Thyroid gland (tissue), 4 donors: ENCODE measurements around the gene APOOL. TPM values are rescaled to one million over a fixed set of nuclear protein-coding genes. Genes with fewer than 3 reads are reported as not detected.

Source experiments
- DNase-seq, 2 donors: peaks; one replicate each; pipeline ENCODE4 v3.0.0-alpha.2; 2019
- H3K27ac ChIP-seq, 3 donors: fragments of 200-600 bp; sonication (generic); 1 replicate in 2 of 3; 2 replicates in 1 of 3; pipeline ENCODE4 v1.5.1; 2016 to 2019; ENCODE audit warnings: mild to moderate bottlenecking in 1 of 3, moderate library complexity in 1 of 3
- H3K27me3 ChIP-seq: fragments of 200-600 bp; sonication (generic); one replicate; pipeline ENCODE4 v1.5.1; 2019
- H3K36me3 ChIP-seq, 2 donors: fragments of 200-600 bp; sonication (generic); one replicate each; pipeline ENCODE4 v1.5.1; 2016 to 2019
- H3K4me1 ChIP-seq, 2 donors: fragments of 200-600 bp; sonication (generic); one replicate each; pipeline ENCODE4 v1.5.1; 2017 to 2019
- H3K4me3 ChIP-seq, 3 donors: fragments of 200-600 bp; sonication (generic); replicated peaks in 1 of 3; 1 replicate in 2 of 3; 2 replicates in 1 of 3; pipeline ENCODE4 v1.5.1; 2016; ENCODE audit warnings: mild to moderate bottlenecking in 1 of 3
- H3K9me3 ChIP-seq: fragments of 200-600 bp; sonication (generic); one replicate; pipeline ENCODE4 v1.5.1; 2017
- POLR2A ChIP-seq, 2 donors: fragments of 450-650 bp; IDR thresholded peaks; one replicate each; pipeline ENCODE4 v1.6.1; 2017; ENCODE audit warnings: antibody characterized with exemption in 2 of 2, mild to moderate bottlenecking in 2 of 2, moderate library complexity in 1 of 2
- WGBS, 2 donors: methylation state at CpG; one replicate each; pipeline ENCODE4 v1.1.5; 2017; 5-methylcytosine and 5-hydroxymethylcytosine counted together
- intact Hi-C: fragments of 100-400 bp; cut with DNase I; formaldehyde crosslinking; loops from one replicate; pipeline ENCODE4 v1.15.1; 2023
- total RNA-seq, 4 donors: library from RNA; depleted of rRNA; stranded (reverse); fragments of >200 nt; gene quantifications; one replicate each; pipeline ENCODE4 v1.2.3, GENCODE V29; 2016
- TF ChIP-seq, protein P1 (sequence below), 6 experiments: fragments of 200-600 bp in 3 of 6; fragments of 450-650 bp in 3 of 6; sonication (generic) in 3 of 6; IDR thresholded peaks; one replicate each; pipeline ENCODE4 v1.5.1; 2016 to 2019; ENCODE audit warnings: antibody characterized with exemption in 6 of 6, mild to moderate bottlenecking in 2 of 6, inconsistent platforms in 1 of 6, moderate library complexity in 1 of 6

The APOOL gene
- total RNA-seq, 4 donors from 2014 or later = 13.4 to 21.6 (median 16.2) TPM

DNA sequence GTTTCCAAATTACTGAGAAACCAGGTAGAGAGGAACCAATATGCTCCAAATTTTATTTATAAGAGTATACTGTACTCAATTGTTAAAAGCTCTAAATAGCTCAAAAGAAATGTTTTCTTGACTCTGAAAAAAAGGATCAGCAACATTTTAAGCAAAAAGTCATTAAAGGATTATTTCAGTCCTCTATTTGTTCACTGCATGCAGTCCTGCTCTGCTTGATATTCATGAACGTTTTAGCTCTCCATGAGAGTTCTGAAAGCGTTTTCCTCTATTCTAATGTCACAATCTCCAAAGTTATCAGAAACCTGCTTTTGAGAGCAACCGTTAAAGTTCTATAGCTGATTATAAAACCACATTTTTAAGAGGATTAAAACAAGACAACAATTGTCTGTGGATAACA lies 110.5 kb downstream of the APOOL start:
- intact Hi-C loops = no loop called here
- Histone ChIP-seq H3K4me1 (peaks cover 0 to 4% of the 10 kb centered on the region in 2 donors), H3K27ac (no peak overlapping the region), H3K9me3 (no peaks in the 10 kb centered on the region), H3K36me3 (no peaks in the 10 kb centered on the region), H3K4me3 (no peak overlapping the region), H3K27me3 (no peaks in the 10 kb centered on the region)
- DNase-seq = no peak
- TF ChIP-seq POLR2A (IDR thresholded peaks at IDR 0.05) = no peak
- TF ChIP-seq, protein P1, sequence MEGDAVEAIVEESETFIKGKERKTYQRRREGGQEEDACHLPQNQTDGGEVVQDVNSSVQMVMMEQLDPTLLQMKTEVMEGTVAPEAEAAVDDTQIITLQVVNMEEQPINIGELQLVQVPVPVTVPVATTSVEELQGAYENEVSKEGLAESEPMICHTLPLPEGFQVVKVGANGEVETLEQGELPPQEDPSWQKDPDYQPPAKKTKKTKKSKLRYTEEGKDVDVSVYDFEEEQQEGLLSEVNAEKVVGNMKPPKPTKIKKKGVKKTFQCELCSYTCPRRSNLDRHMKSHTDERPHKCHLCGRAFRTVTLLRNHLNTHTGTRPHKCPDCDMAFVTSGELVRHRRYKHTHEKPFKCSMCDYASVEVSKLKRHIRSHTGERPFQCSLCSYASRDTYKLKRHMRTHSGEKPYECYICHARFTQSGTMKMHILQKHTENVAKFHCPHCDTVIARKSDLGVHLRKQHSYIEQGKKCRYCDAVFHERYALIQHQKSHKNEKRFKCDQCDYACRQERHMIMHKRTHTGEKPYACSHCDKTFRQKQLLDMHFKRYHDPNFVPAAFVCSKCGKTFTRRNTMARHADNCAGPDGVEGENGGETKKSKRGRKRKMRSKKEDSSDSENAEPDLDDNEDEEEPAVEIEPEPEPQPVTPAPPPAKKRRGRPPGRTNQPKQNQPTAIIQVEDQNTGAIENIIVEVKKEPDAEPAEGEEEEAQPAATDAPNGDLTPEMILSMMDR (IDR thresholded peaks at IDR 0.05) = no peak
- 90 to 94% methylated on average over 3 of the region's 3 CpGs for WGBS, 2 donors

DNA sequence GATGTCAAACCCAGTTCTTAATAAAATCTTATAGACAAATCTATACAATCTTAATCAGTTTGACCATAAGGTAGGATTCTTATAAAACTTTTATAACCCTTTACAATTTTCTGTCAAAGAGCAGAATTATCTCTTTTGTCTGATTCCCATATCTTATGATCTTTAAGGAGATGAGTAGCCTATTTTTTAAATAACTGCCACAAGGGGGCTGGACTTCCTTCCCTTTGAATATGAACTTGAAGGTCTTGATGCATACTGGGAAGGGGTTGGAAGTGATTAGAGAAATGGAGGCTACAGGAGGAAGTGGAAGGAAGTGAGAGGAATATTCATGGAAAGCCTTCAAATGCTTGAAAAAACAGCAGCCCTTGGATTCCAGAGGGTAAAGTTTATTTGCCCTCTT lies 111.1 kb downstream of the APOOL start:
- H3K9me3 ChIP-seq = no peaks in the 10 kb centered on the region
- TF ChIP-seq, protein P1 (IDR thresholded peaks at IDR 0.05) = no peak
- no peak for TF ChIP-seq POLR2A (IDR thresholded peaks at IDR 0.05)
- no peak for DNase-seq
- H3K27ac ChIP-seq = no peak overlapping the region
- no peaks in the 10 kb centered on the region for H3K36me3 ChIP-seq
- no peaks in the 10 kb centered on the region for H3K27me3 ChIP-seq
- no peak overlapping the region for H3K4me3 ChIP-seq
- intact Hi-C loops = no loop called here
- H3K4me1 ChIP-seq = peaks cover 0 to 4% of the 10 kb centered on the region in 2 donors

DNA sequence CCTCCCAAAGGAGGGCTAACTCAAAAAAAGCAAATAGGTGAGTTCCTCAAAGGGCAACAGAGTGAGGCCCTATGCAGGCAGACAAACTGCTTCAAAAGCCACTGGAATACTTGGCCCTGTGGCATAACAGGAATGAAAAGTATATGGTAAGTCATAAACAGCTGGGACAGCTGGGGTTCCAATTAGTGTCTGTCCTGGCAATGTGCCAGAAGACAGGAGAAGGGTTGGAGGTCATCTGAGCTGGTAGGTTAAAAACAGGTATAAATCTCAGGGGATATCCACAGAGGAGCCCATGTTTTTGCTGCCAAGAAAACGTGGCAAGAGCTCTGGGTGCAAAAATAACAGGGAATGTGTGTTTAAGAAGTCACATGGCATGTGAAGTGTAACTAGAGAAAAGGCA lies 111.6 kb downstream of the APOOL start:
- H3K27ac ChIP-seq = no peak overlapping the region
- peaks cover 0 to 4% of the 10 kb centered on the region in 2 donors for H3K4me1 ChIP-seq
- TF ChIP-seq, protein P1 (IDR thresholded peaks at IDR 0.05) = no peak
- no peak for TF ChIP-seq POLR2A (IDR thresholded peaks at IDR 0.05)
- intact Hi-C loops = no loop called here
- H3K4me3 ChIP-seq = no peak overlapping the region
- no peaks in the 10 kb centered on the region for H3K36me3 ChIP-seq
- 13 to 33% methylated on average over 1 of the region's 1 CpG for WGBS, 2 donors
- H3K27me3 ChIP-seq = no peaks in the 10 kb centered on the region
- DNase-seq = no peak
- no peaks in the 10 kb centered on the region for H3K9me3 ChIP-seq

DNA sequence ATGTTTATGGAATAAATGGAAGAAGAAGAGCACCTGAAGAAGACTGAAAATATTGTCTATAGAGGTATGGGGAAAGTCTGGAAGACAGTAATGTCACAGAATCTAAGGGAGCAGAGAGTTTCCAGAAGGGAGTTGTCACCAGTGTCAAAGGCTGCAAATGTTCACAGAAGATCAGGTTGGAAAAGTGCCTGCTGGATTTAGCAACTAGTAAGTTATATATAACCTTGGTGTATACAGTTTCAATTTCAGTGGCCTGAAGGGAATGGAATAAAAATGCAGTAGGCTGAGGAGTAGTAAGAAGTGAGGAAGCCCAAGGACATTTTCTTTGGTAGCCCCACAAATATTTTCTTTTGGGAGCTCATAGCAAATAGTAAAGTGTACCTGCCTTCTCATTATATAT lies 132.7 kb downstream of the APOOL start:
- H3K4me3 ChIP-seq = no peak overlapping the region
- no peak overlapping the region for H3K27ac ChIP-seq
- H3K36me3 ChIP-seq = no peaks in the 10 kb centered on the region
- no peak for TF ChIP-seq POLR2A (IDR thresholded peaks at IDR 0.05)
- TF ChIP-seq, protein P1 (IDR thresholded peaks at IDR 0.05) = no peak
- H3K4me1 ChIP-seq = no peaks in the 10 kb centered on the region
- no peak for DNase-seq
- intact Hi-C loops = no loop called here
- no peaks in the 10 kb centered on the region for H3K9me3 ChIP-seq
- H3K27me3 ChIP-seq = no peaks in the 10 kb centered on the region

DNA sequence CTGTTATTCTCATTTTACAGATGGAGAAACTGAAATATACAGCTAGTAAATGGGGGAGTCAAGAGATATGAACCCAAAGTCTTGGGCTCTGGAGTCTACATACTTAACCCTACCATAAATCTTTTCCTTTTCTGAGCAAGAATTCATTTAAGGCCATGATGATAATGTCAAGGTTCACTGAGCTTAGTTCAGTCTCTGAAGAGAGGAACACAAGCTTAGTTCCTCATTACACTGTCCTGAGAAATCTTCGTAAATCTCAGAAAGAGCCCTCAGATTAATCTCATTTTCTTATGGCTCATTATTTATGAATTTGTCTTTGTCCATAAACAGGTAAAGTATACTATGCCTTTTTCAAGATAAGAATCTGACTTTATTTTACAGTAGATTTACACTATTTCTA lies 135.7 kb downstream of the APOOL start:
- Histone ChIP-seq H3K27me3 (no peaks in the 10 kb centered on the region), H3K36me3 (no peaks in the 10 kb centered on the region), H3K27ac (no peak overlapping the region), H3K4me1 (no peaks in the 10 kb centered on the region), H3K4me3 (no peak overlapping the region), H3K9me3 (no peaks in the 10 kb centered on the region)
- 92 to 100% methylated on average over 1 of the region's 1 CpG for WGBS, 2 donors
- intact Hi-C loops = no loop called here
- no peak for DNase-seq
- TF ChIP-seq, protein P1 (IDR thresholded peaks at IDR 0.05) = no peak
- no peak for TF ChIP-seq POLR2A (IDR thresholded peaks at IDR 0.05)
